ENCODE measurements around the gene PRCD. TPM values are rescaled to one million over a fixed set of nuclear protein-coding genes. Genes with fewer than 3 reads are reported as not detected.

Gene PRCD
- total RNA-seq, 5 donors from 2014 or later (not counting 1 experiment from before 2014, with no cell fraction given) = 0.66 to 1.3 (median 0.92) TPM

DNA sequence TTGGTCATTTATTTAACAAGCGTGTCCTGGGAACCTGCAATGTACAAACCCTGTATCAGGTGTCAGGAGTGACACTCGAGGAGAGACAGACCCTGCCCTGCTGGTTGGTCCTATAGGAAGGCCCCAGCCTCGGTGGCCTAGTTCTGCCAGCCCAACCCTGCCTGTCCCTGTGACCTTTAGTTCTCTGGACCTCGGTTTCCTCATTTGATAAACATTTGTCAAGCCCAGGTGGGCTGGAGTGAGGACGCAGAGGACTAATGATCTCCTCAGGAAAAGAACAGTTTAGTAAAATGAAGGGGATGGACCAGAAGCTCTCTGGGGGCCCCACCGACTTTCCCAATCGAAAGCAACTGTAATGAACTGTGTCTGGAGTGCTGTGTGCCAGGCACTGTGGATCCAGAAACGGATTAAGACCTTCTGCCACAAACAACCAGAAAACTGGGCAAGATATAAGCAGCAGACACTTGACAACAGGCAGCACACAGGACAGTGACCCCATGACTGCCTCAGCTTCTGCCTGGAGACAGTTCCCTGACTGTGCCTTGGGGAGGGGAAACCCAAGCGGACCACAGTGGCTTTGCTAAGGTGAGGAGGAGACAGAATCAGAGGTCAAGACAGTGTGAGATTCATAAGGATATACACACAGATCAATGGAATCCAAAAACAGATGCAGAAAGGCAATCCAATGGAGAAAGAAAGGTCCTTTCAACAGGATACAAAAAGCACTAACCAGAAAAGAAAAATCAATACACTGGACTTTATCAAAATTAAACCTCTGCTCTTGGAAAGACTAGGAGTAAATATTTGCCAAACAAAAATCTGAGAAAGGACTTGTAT is 8.8 kb downstream of the PRCD start:
- ChIA-PET POLR2A (no interaction called here), CTCF (no interaction called here)
- DNase-seq (no peak), ATAC-seq (replicated peaks in 1 of 4) (no peak)
- H3K36me3 Mint-ChIP-seq = no peaks in the 10 kb centered on the region
- no peaks in the 10 kb centered on the region for H3K36me3 ChIP-seq (ENCODE audit: control insufficient read depth in 2 of 2, extremely low read depth in 1 of 2, insufficient read depth in 1 of 2, low read length in 1 of 2)
- H3K27me3 Mint-ChIP-seq = peaks cover 6 to 11% of the 10 kb centered on the region in 2 donors
- no peaks in the 10 kb centered on the region for H3K9me3 Mint-ChIP-seq
- peaks cover 0 to 4% (median 0%) of the 10 kb centered on the region in 3 donors for H3K4me1 Mint-ChIP-seq
- H3K27me3 ChIP-seq (replicated peaks in 1 of 2; ENCODE audit: control insufficient read depth in 2 of 2, extremely low read depth in 1 of 2, insufficient read depth in 2 of 2, low read length in 1 of 2) = peaks cover 0 to 24% of the 10 kb centered on the region in 2 experiments
- H3K4me3 Mint-ChIP-seq = no peak overlapping the region
- H3K27ac ChIP-seq (ENCODE audit: low read length) = no peak overlapping the region
- H3K9me3 ChIP-seq = no peaks in the 10 kb centered on the region
- no peak overlapping the region for H3K4me3 ChIP-seq (ENCODE audit: control insufficient read depth in 1 of 2, extremely low read depth in 1 of 2, low read length in 1 of 2)
- H3K27ac Mint-ChIP-seq = no peak overlapping the region
- WGBS (ENCODE audit: insufficient coverage) = 82% methylated on average over 7 of the region's 9 CpGs
- peaks cover 0 to 7% of the 10 kb centered on the region in 2 experiments for H3K4me1 ChIP-seq (ENCODE audit: control insufficient read depth in 1 of 2, extremely low read depth in 1 of 2, insufficient read depth in 2 of 2, low read length in 2 of 2)

DNA sequence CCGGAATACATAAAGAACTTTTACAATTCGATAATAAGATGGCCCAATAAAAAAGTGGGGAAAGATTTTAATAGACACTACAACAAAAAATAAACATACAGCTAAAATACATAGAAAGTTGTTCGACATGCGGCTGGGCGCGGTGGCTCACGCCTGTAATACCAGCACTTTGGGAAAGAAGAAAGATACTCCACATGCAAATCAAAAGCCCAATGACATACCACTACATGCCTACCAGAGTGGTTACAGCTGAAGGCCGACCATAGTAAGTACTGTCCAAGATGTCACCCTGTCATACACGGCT is 9.3 kb downstream of the PRCD start:
- Mint-ChIP-seq H3K27me3 (peaks cover 0 to 5% of the 10 kb centered on the region in 2 donors), H3K4me1 (peaks cover 0 to 4% (median 0%) of the 10 kb centered on the region in 3 donors), H3K36me3 (no peaks in the 10 kb centered on the region), H3K9me3 (no peaks in the 10 kb centered on the region), H3K27ac (no peak overlapping the region), H3K4me3 (no peak overlapping the region)
- ChIA-PET CTCF (no interaction called here), POLR2A (no interaction called here)
- H3K27me3 ChIP-seq (replicated peaks in 1 of 2; ENCODE audit: control insufficient read depth in 2 of 2, extremely low read depth in 1 of 2, insufficient read depth in 2 of 2, low read length in 1 of 2) = peaks cover 0 to 18% of the 10 kb centered on the region in 2 experiments
- H3K4me1 ChIP-seq (ENCODE audit: control insufficient read depth in 1 of 2, extremely low read depth in 1 of 2, insufficient read depth in 2 of 2, low read length in 2 of 2) = peaks cover 0 to 7% of the 10 kb centered on the region in 2 experiments
- H3K27ac ChIP-seq (ENCODE audit: low read length) = no peak overlapping the region
- H3K9me3 ChIP-seq = no peaks in the 10 kb centered on the region
- no peak overlapping the region for H3K4me3 ChIP-seq (ENCODE audit: control insufficient read depth in 1 of 2, extremely low read depth in 1 of 2, low read length in 1 of 2)
- 85% methylated on average over 2 of the region's 9 CpGs for WGBS (ENCODE audit: insufficient coverage)
- H3K36me3 ChIP-seq (ENCODE audit: control insufficient read depth in 2 of 2, extremely low read depth in 1 of 2, insufficient read depth in 1 of 2, low read length in 1 of 2) = no peaks in the 10 kb centered on the region
- DNase-seq (no peak), ATAC-seq (replicated peaks in 1 of 4) (no peak)

DNA sequence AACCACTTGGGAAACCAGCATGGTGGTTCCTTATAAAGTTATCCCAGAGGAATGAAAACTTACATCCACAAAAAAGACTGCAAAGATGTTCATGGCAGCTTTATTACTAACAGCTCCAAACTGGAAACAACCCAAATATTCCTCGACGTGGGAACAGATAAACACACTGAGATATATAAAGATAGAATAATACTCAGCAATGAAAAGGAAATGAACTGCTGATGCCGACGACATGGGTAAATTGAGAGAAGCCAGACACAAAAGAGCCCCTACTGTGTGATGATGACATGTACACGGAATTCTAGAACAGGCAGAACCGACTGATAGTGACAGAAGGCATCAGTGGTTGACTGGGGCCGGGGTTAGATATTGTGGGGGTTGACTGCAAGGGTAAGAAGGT is 9.7 kb downstream of the PRCD start:
- peaks cover 0 to 7% of the 10 kb centered on the region in 2 experiments for H3K4me1 ChIP-seq (ENCODE audit: control insufficient read depth in 1 of 2, extremely low read depth in 1 of 2, insufficient read depth in 2 of 2, low read length in 2 of 2)
- peaks cover 0 to 14% of the 10 kb centered on the region in 2 experiments for H3K27me3 ChIP-seq (replicated peaks in 1 of 2; ENCODE audit: control insufficient read depth in 2 of 2, extremely low read depth in 1 of 2, insufficient read depth in 2 of 2, low read length in 1 of 2)
- H3K9me3 ChIP-seq = no peaks in the 10 kb centered on the region
- H3K36me3 Mint-ChIP-seq = no peaks in the 10 kb centered on the region
- DNase-seq = no peak
- POLR2A ChIA-PET = no interaction called here
- no peaks in the 10 kb centered on the region for H3K9me3 Mint-ChIP-seq
- ATAC-seq (replicated peaks in 1 of 4) = no peak
- H3K4me1 Mint-ChIP-seq = peaks cover 0 to 5% (median 0%) of the 10 kb centered on the region in 3 donors
- no peaks in the 10 kb centered on the region for H3K36me3 ChIP-seq (ENCODE audit: control insufficient read depth in 2 of 2, extremely low read depth in 1 of 2, insufficient read depth in 1 of 2, low read length in 1 of 2)
- peaks cover 0 to 5% of the 10 kb centered on the region in 2 donors for H3K27me3 Mint-ChIP-seq
- 94% methylated on average over 3 of the region's 7 CpGs for WGBS (ENCODE audit: insufficient coverage)
- no peak overlapping the region for H3K4me3 Mint-ChIP-seq
- H3K27ac Mint-ChIP-seq = no peak overlapping the region
- no peak overlapping the region for H3K4me3 ChIP-seq (ENCODE audit: control insufficient read depth in 1 of 2, extremely low read depth in 1 of 2, low read length in 1 of 2)
- CTCF ChIA-PET = no interaction called here
- no peak overlapping the region for H3K27ac ChIP-seq (ENCODE audit: low read length)

DNA sequence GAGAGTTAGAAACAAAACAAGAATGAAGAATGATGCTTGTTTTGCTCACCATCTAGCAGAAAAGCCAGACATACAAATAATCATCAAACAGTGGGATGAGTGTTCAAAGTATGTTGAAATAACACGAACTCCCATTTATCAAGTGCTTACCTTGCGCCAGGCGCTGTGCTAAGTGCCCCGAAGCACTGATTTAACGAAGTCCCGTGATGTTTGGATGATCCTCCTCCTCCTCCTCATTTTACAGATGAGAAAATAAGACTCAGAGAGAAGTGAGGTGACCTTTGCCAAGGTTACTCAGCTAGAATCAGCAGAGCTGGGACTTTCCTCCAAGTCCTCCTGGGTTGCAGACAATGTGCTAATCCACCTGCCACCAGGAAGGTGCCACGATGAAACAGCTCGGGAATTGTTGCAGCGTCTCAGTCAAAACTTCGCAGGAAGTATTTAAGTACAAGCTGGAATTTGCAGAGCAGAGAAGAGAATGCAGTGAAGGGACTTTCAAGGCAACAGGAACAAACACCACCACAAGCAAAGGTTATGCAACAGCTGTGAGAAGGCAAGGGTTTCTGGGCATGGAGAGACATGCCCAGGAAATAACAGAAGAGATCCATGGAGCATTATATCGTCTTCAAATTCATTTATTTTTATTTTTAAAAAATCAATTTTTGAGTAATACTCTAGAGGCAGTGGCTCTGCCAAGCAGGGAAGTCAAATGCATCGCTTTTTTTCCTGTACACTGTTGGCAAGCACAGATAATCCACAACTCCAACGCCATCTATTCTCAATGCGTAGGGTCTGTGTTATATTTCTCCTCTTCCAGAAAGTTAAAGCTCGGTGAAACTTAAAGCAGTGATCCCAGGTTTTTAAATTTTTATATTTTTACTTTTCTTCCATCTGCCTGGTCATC is 11.1 kb downstream of the PRCD start:
- WGBS (ENCODE audit: insufficient coverage) = 80% methylated on average over 1 of the region's 15 CpGs
- Histone ChIP-seq H3K27ac (ENCODE audit: low read length) (no peak overlapping the region), H3K4me1 (ENCODE audit: control insufficient read depth in 1 of 2, extremely low read depth in 1 of 2, insufficient read depth in 2 of 2, low read length in 2 of 2) (peaks cover 0 to 7% of the 10 kb centered on the region in 2 experiments), H3K27me3 (replicated peaks in 1 of 2; ENCODE audit: control insufficient read depth in 2 of 2, extremely low read depth in 1 of 2, insufficient read depth in 2 of 2, low read length in 1 of 2) (peaks cover 0 to 4% of the 10 kb centered on the region in 2 experiments), H3K9me3 (no peaks in the 10 kb centered on the region), H3K4me3 (ENCODE audit: control insufficient read depth in 1 of 2, extremely low read depth in 1 of 2, low read length in 1 of 2) (no peak overlapping the region), H3K36me3 (ENCODE audit: control insufficient read depth in 2 of 2, extremely low read depth in 1 of 2, insufficient read depth in 1 of 2, low read length in 1 of 2) (no peaks in the 10 kb centered on the region)
- Mint-ChIP-seq H3K4me1 (peaks cover 0 to 12% (median 6%) of the 10 kb centered on the region in 3 donors), H3K9me3 (no peaks in the 10 kb centered on the region), H3K27me3 (no peaks in the 10 kb centered on the region), H3K4me3 (no peak overlapping the region), H3K27ac (no peak overlapping the region), H3K36me3 (no peaks in the 10 kb centered on the region)
- POLR2A ChIA-PET = no interaction called here
- ATAC-seq (replicated peaks in 1 of 4) = no peak
- CTCF ChIA-PET = interaction anchor here (0.5 to 0.7 kb wide), 3 partner anchors 9 to 88 kb away, joined by 3 to 7 read pairs (median 4); no protein-coding TSS in a partner anchor
- no peak for DNase-seq

DNA sequence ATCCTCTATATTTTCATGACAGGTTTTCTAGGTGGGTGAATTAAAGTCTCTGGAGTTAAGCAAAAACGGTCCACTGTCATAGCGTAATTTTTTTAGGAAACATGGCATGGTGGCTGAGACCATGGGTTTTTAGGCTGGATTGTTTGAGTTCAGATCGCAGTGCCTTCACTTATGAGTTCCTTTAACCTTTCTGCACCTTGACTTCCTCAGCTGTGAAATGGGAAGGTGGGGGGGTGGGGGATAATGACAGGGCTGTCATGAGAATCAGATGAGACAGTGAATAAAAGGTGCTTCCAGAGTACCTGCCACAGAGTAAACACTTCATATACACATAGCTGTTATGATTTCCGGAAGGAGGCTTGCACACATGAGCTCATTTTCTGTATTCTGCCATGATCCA is 11.8 kb downstream of the PRCD start:
- 95% methylated on average over 3 of the region's 4 CpGs for WGBS (ENCODE audit: insufficient coverage)
- H3K9me3 Mint-ChIP-seq = no peaks in the 10 kb centered on the region
- no peaks in the 10 kb centered on the region for H3K9me3 ChIP-seq
- no peaks in the 10 kb centered on the region for H3K27me3 Mint-ChIP-seq
- no peaks in the 10 kb centered on the region for H3K27me3 ChIP-seq (replicated peaks in 1 of 2; ENCODE audit: control insufficient read depth in 2 of 2, extremely low read depth in 1 of 2, insufficient read depth in 2 of 2, low read length in 1 of 2)
- CTCF ChIA-PET = interaction anchor here (0.5 to 0.6 kb wide), 2 partner anchors 9 to 88 kb away, joined by 3 to 4 read pairs; no protein-coding TSS in a partner anchor
- ATAC-seq (replicated peaks in 1 of 4) (no peak), DNase-seq (no peak)
- no peak overlapping the region for H3K4me3 Mint-ChIP-seq
- no peak overlapping the region for H3K27ac ChIP-seq (ENCODE audit: low read length)
- POLR2A ChIA-PET = no interaction called here
- H3K27ac Mint-ChIP-seq = no peak overlapping the region
- peaks cover 4 to 17% (median 10%) of the 10 kb centered on the region in 3 donors for H3K4me1 Mint-ChIP-seq
- H3K4me1 ChIP-seq (ENCODE audit: control insufficient read depth in 1 of 2, extremely low read depth in 1 of 2, insufficient read depth in 2 of 2, low read length in 2 of 2) = peaks cover 0 to 10% of the 10 kb centered on the region in 2 experiments
- no peak overlapping the region for H3K4me3 ChIP-seq (ENCODE audit: control insufficient read depth in 1 of 2, extremely low read depth in 1 of 2, low read length in 1 of 2)
- H3K36me3 ChIP-seq (ENCODE audit: control insufficient read depth in 2 of 2, extremely low read depth in 1 of 2, insufficient read depth in 1 of 2, low read length in 1 of 2) = no peaks in the 10 kb centered on the region
- no peaks in the 10 kb centered on the region for H3K36me3 Mint-ChIP-seq

DNA sequence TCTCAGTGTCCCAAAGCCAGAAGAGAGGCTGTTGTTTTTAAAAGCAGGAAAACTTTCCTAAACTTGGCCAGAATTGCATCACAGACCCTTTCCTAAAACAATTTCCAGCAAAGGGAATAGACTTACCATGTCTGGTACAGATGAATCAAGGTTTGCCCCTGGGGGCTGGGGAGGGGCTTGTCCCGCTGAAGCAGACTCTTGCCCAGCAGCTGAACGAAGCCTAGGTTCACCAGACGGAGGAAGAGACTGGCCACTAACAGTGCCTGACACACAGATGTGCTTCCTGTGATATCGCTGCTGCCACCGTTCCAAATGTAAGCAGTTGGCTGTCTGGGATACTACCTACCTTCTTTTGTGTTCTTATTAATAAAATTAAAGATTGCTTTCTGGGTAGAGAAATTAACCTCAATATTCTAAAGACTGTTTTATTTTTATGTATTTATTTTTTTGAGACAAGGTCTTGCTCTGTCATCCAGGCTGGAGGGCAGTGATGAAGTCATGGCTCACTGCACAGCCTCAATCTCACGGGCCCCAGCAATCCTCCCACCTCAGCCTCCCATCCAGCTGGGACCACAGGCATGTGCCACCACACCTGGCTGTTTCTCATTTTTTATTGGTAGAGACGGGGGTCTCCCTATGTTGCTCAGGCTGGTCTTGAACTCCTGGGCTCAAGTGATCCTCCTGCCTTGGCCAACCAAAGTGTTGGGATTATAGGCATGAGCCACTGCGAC is 13.5 kb downstream of the PRCD start:
- peaks cover 6 to 12% of the 10 kb centered on the region in 2 experiments for H3K4me1 ChIP-seq (ENCODE audit: control insufficient read depth in 1 of 2, extremely low read depth in 1 of 2, insufficient read depth in 2 of 2, low read length in 2 of 2)
- ChIA-PET CTCF (interaction anchor here in 1 of 2 donors (0.5 kb wide), 1 partner anchor 227 kb away, joined by 3 read pairs; no protein-coding TSS in a partner anchor), POLR2A (no interaction called here)
- Mint-ChIP-seq H3K9me3 (no peaks in the 10 kb centered on the region), H3K27ac (no peak overlapping the region), H3K36me3 (no peaks in the 10 kb centered on the region), H3K27me3 (no peaks in the 10 kb centered on the region), H3K4me1 (peaks cover 21 to 31% (median 24%) of the 10 kb centered on the region in 3 donors), H3K4me3 (no peak overlapping the region)
- no peak for DNase-seq
- H3K27me3 ChIP-seq (replicated peaks in 1 of 2; ENCODE audit: control insufficient read depth in 2 of 2, extremely low read depth in 1 of 2, insufficient read depth in 2 of 2, low read length in 1 of 2) = no peaks in the 10 kb centered on the region
- no peaks in the 10 kb centered on the region for H3K36me3 ChIP-seq (ENCODE audit: control insufficient read depth in 2 of 2, extremely low read depth in 1 of 2, insufficient read depth in 1 of 2, low read length in 1 of 2)
- no peaks in the 10 kb centered on the region for H3K9me3 ChIP-seq
- ATAC-seq (replicated peaks in 1 of 4) = no peak
- WGBS (ENCODE audit: insufficient coverage) = 52% methylated on average over 3 of the region's 8 CpGs
- H3K27ac ChIP-seq (ENCODE audit: low read length) = no peak overlapping the region
- H3K4me3 ChIP-seq (ENCODE audit: control insufficient read depth in 1 of 2, extremely low read depth in 1 of 2, low read length in 1 of 2) = no peak overlapping the region

Measured in T-cell (primary cell).